H9 (cell line): Measurements from ENCODE around the gene TEX2. TPM values are rescaled to one million over a fixed set of nuclear protein-coding genes. Genes with fewer than 3 reads are reported as not detected.
A peak's percentile ranks its signal among the peaks of the same experiment; 100 is the strongest.

ENCODE experiments used
- DNase-seq: peaks from one replicate; pipeline ENCODE4 v3.0.0-alpha.2; 2017
- H2AFZ ChIP-seq: one replicate; pipeline ENCODE4 v1.6.1; 2013; ENCODE audit warnings: mild to moderate bottlenecking, low read length, control low read depth, moderate library complexity
- H2AK5ac ChIP-seq: 2 replicates; pipeline ENCODE4 v1.6.1; 2013; ENCODE audit warnings: low read length, control low read depth, mixed read lengths; ENCODE audit not compliant: insufficient read length
- H2BK120ac ChIP-seq: one replicate; pipeline ENCODE4 v1.6.1; 2013; ENCODE audit warnings: low read depth, mild to moderate bottlenecking, low read length, control low read depth, inconsistent platforms; ENCODE audit not compliant: poor library complexity, severe bottlenecking
- H2BK12ac ChIP-seq: 2 replicates; pipeline ENCODE4 v1.6.1; 2013; ENCODE audit warnings: low read length, control low read depth, mixed read lengths, low read depth; ENCODE audit not compliant: insufficient read length
- H2BK15ac ChIP-seq: 2 replicates; pipeline ENCODE4 v1.6.1; 2013; ENCODE audit warnings: low read depth, low read length, control low read depth
- H2BK20ac ChIP-seq: one replicate; pipeline ENCODE4 v1.6.1; 2013; ENCODE audit warnings: low read depth, mild to moderate bottlenecking, low read length, control low read depth, inconsistent platforms; ENCODE audit not compliant: poor library complexity, severe bottlenecking
- H2BK5ac ChIP-seq: 2 replicates; pipeline ENCODE4 v1.6.1; 2013; ENCODE audit warnings: low read length, control low read depth, mixed read lengths; ENCODE audit not compliant: insufficient read length
- H3K14ac ChIP-seq: 2 replicates; pipeline ENCODE4 v1.6.1; 2013; ENCODE audit warnings: low read length, control low read depth; ENCODE audit not compliant: insufficient read depth
- H3K18ac ChIP-seq: 2 replicates; pipeline ENCODE4 v1.6.1; 2013; ENCODE audit warnings: low read depth, mild to moderate bottlenecking, mixed read lengths, low read length, control low read depth; ENCODE audit not compliant: insufficient read length
- H3K23ac ChIP-seq: 2 replicates; pipeline ENCODE4 v1.6.1; 2013; ENCODE audit warnings: low read length, control low read depth, mixed read lengths, low read depth; ENCODE audit not compliant: insufficient read length
- H3K23me2 ChIP-seq: 2 replicates; pipeline ENCODE4 v1.6.1; 2013; ENCODE audit warnings: low read depth, mild to moderate bottlenecking, mixed read lengths, low read length, control low read depth; ENCODE audit not compliant: insufficient read length, poor library complexity, severe bottlenecking
- H3K27ac ChIP-seq: 2 replicates; pipeline ENCODE4 v1.5.1; 2013; ENCODE audit warnings: low read length, control low read depth, mixed read lengths, low read depth; ENCODE audit not compliant: insufficient read length
- H3K27me3 ChIP-seq: 2 replicates; pipeline ENCODE4 v1.6.1; 2013; ENCODE audit warnings: low read length, control low read depth, inconsistent platforms; ENCODE audit not compliant: insufficient read depth
- H3K4ac ChIP-seq: 2 replicates; pipeline ENCODE4 v1.6.1; 2013; ENCODE audit warnings: low read depth, mild to moderate bottlenecking, control low read depth, inconsistent platforms, low read length, moderate library complexity
- H3K4me1 ChIP-seq: 2 replicates; pipeline ENCODE4 v1.6.1; 2013; ENCODE audit warnings: low read length, control low read depth, inconsistent platforms; ENCODE audit not compliant: insufficient read depth
- H3K4me2 ChIP-seq: 2 replicates; pipeline ENCODE4 v1.6.1; 2013; ENCODE audit warnings: low read length, control low read depth, mixed read lengths; ENCODE audit not compliant: insufficient read length, insufficient read depth
- H3K56ac ChIP-seq: 2 replicates; pipeline ENCODE4 v1.6.1; 2013; ENCODE audit warnings: low read depth, mild to moderate bottlenecking, mixed read lengths, low read length, control low read depth; ENCODE audit not compliant: insufficient read length
- H3K79me1 ChIP-seq: 2 replicates; pipeline ENCODE4 v1.6.1; 2013; ENCODE audit warnings: low read depth, mild to moderate bottlenecking, moderate library complexity, low read length, control low read depth, inconsistent platforms; ENCODE audit not compliant: insufficient read depth, poor library complexity, severe bottlenecking
- H3K79me2 ChIP-seq: 2 replicates; pipeline ENCODE4 v1.6.1; 2013; ENCODE audit warnings: low read length, control low read depth, inconsistent platforms; ENCODE audit not compliant: insufficient read depth
- H3K9ac ChIP-seq: 2 replicates; pipeline ENCODE4 v1.6.1; 2013; ENCODE audit warnings: low read length, control low read depth, mixed read lengths; ENCODE audit not compliant: insufficient read length; ENCODE audit errors: extremely low read depth
- H3K9me3 ChIP-seq: one replicate; pipeline ENCODE4 v1.6.1; 2013; ENCODE audit warnings: low read depth, low read length, inconsistent platforms; ENCODE audit not compliant: control insufficient read depth
- H3T11ph ChIP-seq: one replicate; pipeline ENCODE4 v1.6.1; 2013; ENCODE audit warnings: mild to moderate bottlenecking, low read length, control low read depth, inconsistent platforms
- H4K20me1 ChIP-seq: one replicate; pipeline ENCODE4 v1.6.1; 2013; ENCODE audit not compliant: control insufficient read depth, insufficient read length, insufficient read depth
- H4K5ac ChIP-seq: 2 replicates; pipeline ENCODE4 v1.6.1; 2013; ENCODE audit warnings: low read depth, mild to moderate bottlenecking, mixed read lengths, low read length, control low read depth; ENCODE audit not compliant: insufficient read length
- H4K8ac ChIP-seq: replicated peaks from 2 replicates; pipeline ENCODE4 v1.6.1; 2013; ENCODE audit warnings: low read length, control low read depth, mixed read lengths, low read depth; ENCODE audit not compliant: insufficient read length
- H4K91ac ChIP-seq: 2 replicates; pipeline ENCODE4 v1.6.1; 2013; ENCODE audit warnings: low read depth, mild to moderate bottlenecking, moderate library complexity, mixed read lengths, low read length, control low read depth; ENCODE audit not compliant: insufficient read length
- H3K27ac Mint-ChIP-seq, 3 experiments: 2 replicates in 2 of 3; 3 replicates in 1 of 3; pipeline ENCODE4 v1.8.0; 2020 to 2021; ENCODE audit warnings: mixed read lengths in 3 of 3, mild to moderate bottlenecking in 1 of 3, moderate library complexity in 1 of 3
- H3K27me3 Mint-ChIP-seq: 2 replicates; pipeline ENCODE4 v1.8.0; 2021; ENCODE audit warnings: low read depth, mild to moderate bottlenecking, moderate library complexity, mixed read lengths
- H3K36me3 Mint-ChIP-seq, 3 experiments: 2 replicates in 2 of 3; 3 replicates in 1 of 3; pipeline ENCODE4 v1.8.0; 2020 to 2021; ENCODE audit warnings: low read depth in 3 of 3, mixed read lengths in 3 of 3; ENCODE audit not compliant: insufficient read depth in 1 of 3
- H3K4me1 Mint-ChIP-seq, 2 experiments: 2 replicates each; pipeline ENCODE4 v1.8.0; 2020; ENCODE audit warnings: mixed read lengths in 2 of 2
- H3K4me3 Mint-ChIP-seq, 2 experiments: 2 replicates in 1 of 2; 3 replicates in 1 of 2; pipeline ENCODE4 v1.8.0; 2020 to 2021; ENCODE audit warnings: mild to moderate bottlenecking in 2 of 2, mixed read lengths in 2 of 2, moderate library complexity in 1 of 2
- H3K9me3 Mint-ChIP-seq, 2 experiments: 2 replicates in 1 of 2; 3 replicates in 1 of 2; pipeline ENCODE4 v1.8.0; 2020; ENCODE audit warnings: mild to moderate bottlenecking in 2 of 2, mixed read lengths in 2 of 2, moderate library complexity in 1 of 2
- CTCF ChIP-seq: fragments of 200-600 bp; sonication (generic); conservative IDR thresholded peaks from 3 replicates; pipeline ENCODE4 v1.8.0; 2021; ENCODE audit warnings: antibody characterized with exemption, mild to moderate bottlenecking
- WGBS: extraction: QIAGEN DNeasy Blood & Tissue Kit; methylation state at CpG from one replicate; pipeline ENCODE4 v1.1.7; 2013; ENCODE audit warnings: missing lambda C conversion rate, low lambda C conversion rate, mixed read lengths; ENCODE audit not compliant: insufficient read length; ENCODE audit errors: extremely low coverage; 5-methylcytosine and 5-hydroxymethylcytosine counted together
- total RNA-seq: library from RNA; stranded (reverse); gene quantifications from 2 replicates; pipeline ENCODE4 v1.2.1, GENCODE V29; 2021

The TEX2 gene
- total RNA-seq, 1 experiment from 2014 or later, result 12.2 TPM

- no peak overlapping the region for H3K27ac ChIP-seq
- no peak for DNase-seq
- no peak overlapping the region for H3K14ac ChIP-seq
- no peak overlapping the region for H4K8ac ChIP-seq
- H3K9ac ChIP-seq, result no peak overlapping the region
- no peak overlapping the region for H3K23ac ChIP-seq
- no peak overlapping the region for H2AK5ac ChIP-seq
- no peaks in the 10 kb centered on the region for H3K23me2 ChIP-seq
- H3K18ac ChIP-seq, result no peak overlapping the region
- TF ChIP-seq CTCF, result no peak
- no peak overlapping the region for H2BK120ac ChIP-seq
- H3K4me2 ChIP-seq, result no peak overlapping the region
- peaks cover 2% of the 10 kb centered on the region for H3K79me2 ChIP-seq
- peaks cover 14 to 21% of the 10 kb centered on the region in 2 experiments for H3K4me1 Mint-ChIP-seq
- no peaks in the 10 kb centered on the region for H3K27me3 ChIP-seq
- H4K91ac ChIP-seq, result no peak overlapping the region
- no peaks in the 10 kb centered on the region for H3K9me3 ChIP-seq
- H4K20me1 ChIP-seq, result peaks cover 3% of the 10 kb centered on the region
- no peak overlapping the region for H2BK20ac ChIP-seq
- no CpG with 5 or more reads among the region's 5 CpGs for WGBS
- no peak overlapping the region for H3K56ac ChIP-seq
- H3T11ph ChIP-seq, result no peak overlapping the region
- no peaks in the 10 kb centered on the region for H3K36me3 Mint-ChIP-seq
- no peak overlapping the region for H4K5ac ChIP-seq
- no peaks in the 10 kb centered on the region for H3K79me1 ChIP-seq
- no peaks in the 10 kb centered on the region for H3K27me3 Mint-ChIP-seq
- H3K4ac ChIP-seq, result no peak overlapping the region
- no peaks in the 10 kb centered on the region for H3K4me1 ChIP-seq
- no peak overlapping the region for H2BK15ac ChIP-seq
- no peak overlapping the region for H2BK5ac ChIP-seq
- H3K27ac Mint-ChIP-seq, result peak overlapping the region in 1 of 3 experiments; percentile 12; a peak in 1 of 7 replicates
- H2BK12ac ChIP-seq, result no peak overlapping the region
- no peak overlapping the region for H3K4me3 Mint-ChIP-seq
- H3K9me3 Mint-ChIP-seq, result no peaks in the 10 kb centered on the region; a peak in 1 of 5 replicates
- H2AFZ ChIP-seq, result no peak overlapping the region
These were observed 9.6 kb downstream of the TEX2 start for GRCh38 chr17:64253470-64253869.
